Measurements from ENCODE around the gene MARCHF2. TPM values are rescaled to one million over a fixed set of nuclear protein-coding genes. Genes with fewer than 3 reads are reported as not detected.
A peak's percentile ranks its signal among the peaks of the same experiment; 100 is the strongest.

The MARCHF2 gene
- total and polyA plus RNA-seq, 9 of the 15 experiments (the other 6 are each of a cell fraction or from before 2014, with no cell fraction given): 0.39 to 6.4 (median 2.2) TPM

DNA sequence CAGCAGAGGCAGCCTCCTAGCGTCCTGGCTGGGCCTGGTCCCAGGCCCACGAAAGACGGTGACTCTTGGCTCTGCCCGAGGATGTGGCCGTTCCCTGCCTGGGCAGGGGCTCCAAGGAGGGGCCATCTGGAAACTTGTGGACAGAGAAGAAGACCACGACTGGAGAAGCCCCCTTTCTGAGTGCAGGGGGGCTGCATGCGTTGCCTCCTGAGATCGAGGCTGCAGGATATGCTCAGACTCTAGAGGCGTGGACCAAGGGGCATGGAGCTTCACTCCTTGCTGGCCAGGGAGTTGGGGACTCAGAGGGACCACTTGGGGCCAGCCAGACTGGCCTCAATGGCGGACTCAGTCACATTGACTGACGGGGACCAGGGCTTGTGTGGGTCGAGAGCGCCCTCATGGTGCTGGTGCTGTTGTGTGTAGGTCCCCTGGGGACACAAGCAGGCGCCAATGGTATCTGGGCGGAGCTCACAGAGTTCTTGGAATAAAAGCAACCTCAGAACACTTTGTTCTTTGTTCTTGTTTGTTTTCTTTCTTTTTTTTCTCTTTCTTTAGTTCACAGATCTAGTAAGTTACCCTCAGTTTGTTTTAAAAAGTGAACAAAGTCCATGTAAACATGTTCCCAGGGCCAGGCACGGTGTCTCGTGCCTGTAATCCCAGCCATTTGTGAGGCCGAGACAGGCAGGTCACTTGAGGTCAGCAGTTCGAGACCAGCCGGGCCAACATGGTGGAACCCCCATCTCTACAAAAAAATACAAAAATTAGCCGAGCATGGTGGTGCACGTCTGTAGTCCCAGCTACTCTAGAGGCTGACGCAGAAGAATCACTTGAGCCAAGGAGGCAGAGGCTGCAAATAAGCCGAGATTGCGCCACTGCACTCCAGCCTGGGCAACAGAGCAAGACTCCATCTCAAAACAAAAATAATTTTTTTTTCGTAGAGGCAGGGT, 39.0 kb upstream of the MARCHF2 start (continued):
- TF ChIP-seq, protein P1, sequence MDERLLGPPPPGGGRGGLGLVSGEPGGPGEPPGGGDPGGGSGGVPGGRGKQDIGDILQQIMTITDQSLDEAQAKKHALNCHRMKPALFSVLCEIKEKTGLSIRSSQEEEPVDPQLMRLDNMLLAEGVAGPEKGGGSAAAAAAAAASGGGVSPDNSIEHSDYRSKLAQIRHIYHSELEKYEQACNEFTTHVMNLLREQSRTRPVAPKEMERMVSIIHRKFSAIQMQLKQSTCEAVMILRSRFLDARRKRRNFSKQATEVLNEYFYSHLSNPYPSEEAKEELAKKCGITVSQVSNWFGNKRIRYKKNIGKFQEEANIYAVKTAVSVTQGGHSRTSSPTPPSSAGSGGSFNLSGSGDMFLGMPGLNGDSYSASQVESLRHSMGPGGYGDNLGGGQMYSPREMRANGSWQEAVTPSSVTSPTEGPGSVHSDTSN (CRISPR knock-in tag; IDR thresholded peaks at IDR 0.05; ENCODE audit: low read depth): no peak
- TF ChIP-seq, protein P1 (tag; conservative IDR thresholded peaks at IDR 0.05; ENCODE audit: low read depth): no peak
- TF ChIP-seq NFIX (CRISPR knock-in tag; IDR thresholded peaks at IDR 0.05; ENCODE audit: low read depth): no peak
- TF ChIP-seq CEBPG (CRISPR knock-in tag; IDR thresholded peaks at IDR 0.05): no peak
- TF ChIP-seq CEBPG (tag; conservative IDR thresholded peaks at IDR 0.05 in 1 of 2, IDR thresholded peaks at IDR 0.05 in 1 of 2): no peak
- TF ChIP-seq, protein P2, sequence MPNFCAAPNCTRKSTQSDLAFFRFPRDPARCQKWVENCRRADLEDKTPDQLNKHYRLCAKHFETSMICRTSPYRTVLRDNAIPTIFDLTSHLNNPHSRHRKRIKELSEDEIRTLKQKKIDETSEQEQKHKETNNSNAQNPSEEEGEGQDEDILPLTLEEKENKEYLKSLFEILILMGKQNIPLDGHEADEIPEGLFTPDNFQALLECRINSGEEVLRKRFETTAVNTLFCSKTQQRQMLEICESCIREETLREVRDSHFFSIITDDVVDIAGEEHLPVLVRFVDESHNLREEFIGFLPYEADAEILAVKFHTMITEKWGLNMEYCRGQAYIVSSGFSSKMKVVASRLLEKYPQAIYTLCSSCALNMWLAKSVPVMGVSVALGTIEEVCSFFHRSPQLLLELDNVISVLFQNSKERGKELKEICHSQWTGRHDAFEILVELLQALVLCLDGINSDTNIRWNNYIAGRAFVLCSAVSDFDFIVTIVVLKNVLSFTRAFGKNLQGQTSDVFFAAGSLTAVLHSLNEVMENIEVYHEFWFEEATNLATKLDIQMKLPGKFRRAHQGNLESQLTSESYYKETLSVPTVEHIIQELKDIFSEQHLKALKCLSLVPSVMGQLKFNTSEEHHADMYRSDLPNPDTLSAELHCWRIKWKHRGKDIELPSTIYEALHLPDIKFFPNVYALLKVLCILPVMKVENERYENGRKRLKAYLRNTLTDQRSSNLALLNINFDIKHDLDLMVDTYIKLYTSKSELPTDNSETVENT (CRISPR knock-in tag; IDR thresholded peaks at IDR 0.05): no peak
- TF ChIP-seq SOX6 (IDR thresholded peaks at IDR 0.05): peak; percentile 23; the same call in 1 of the 2 replicates
- no peak for TF ChIP-seq RFX1 (IDR thresholded peaks at IDR 0.05)
- no peak for TF ChIP-seq NR3C1 (CRISPR knock-in tag; IDR thresholded peaks at IDR 0.05)
- TF ChIP-seq ESRRA (IDR thresholded peaks at IDR 0.05; ENCODE audit: borderline replicate concordance, low read depth): no peak
- TF ChIP-seq, protein P3, sequence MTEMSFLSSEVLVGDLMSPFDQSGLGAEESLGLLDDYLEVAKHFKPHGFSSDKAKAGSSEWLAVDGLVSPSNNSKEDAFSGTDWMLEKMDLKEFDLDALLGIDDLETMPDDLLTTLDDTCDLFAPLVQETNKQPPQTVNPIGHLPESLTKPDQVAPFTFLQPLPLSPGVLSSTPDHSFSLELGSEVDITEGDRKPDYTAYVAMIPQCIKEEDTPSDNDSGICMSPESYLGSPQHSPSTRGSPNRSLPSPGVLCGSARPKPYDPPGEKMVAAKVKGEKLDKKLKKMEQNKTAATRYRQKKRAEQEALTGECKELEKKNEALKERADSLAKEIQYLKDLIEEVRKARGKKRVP (CRISPR knock-in tag; IDR thresholded peaks at IDR 0.05): no peak
- TF ChIP-seq JUNB (CRISPR knock-in tag; conservative IDR thresholded peaks at IDR 0.05): no peak
- no peak for TF ChIP-seq ZNF586 (CRISPR knock-in tag; conservative IDR thresholded peaks at IDR 0.05)
- TF ChIP-seq TSC22D4 (tag; IDR thresholded peaks at IDR 0.05): no peak
- TF ChIP-seq ZNF121 (CRISPR knock-in tag; conservative IDR thresholded peaks at IDR 0.05): peak; percentile 75
- no peak for TF ChIP-seq CHD4 (IDR thresholded peaks at IDR 0.05; ENCODE audit: insufficient read depth, insufficient replicate concordance, low read depth, low read length, poor library complexity, severe bottlenecking)
- TF ChIP-seq ZZZ3 (IDR thresholded peaks at IDR 0.05): no peak
- no peak for TF ChIP-seq TAF7 (tag; IDR thresholded peaks at IDR 0.05)
- TF ChIP-seq POLR2B (IDR thresholded peaks at IDR 0.05; ENCODE audit: low read depth, partially characterized antibody): no peak
- no peak for TF ChIP-seq ETS2 (tag; IDR thresholded peaks at IDR 0.05; ENCODE audit: borderline replicate concordance, poor library complexity, severe bottlenecking)
- no peak for TF ChIP-seq ZNF212 (CRISPR knock-in tag; IDR thresholded peaks at IDR 0.05)
- TF ChIP-seq PTBP1 (IDR thresholded peaks at IDR 0.05; ENCODE audit: low read depth, low read length): no peak
- no peak for TF ChIP-seq ZNF780A (CRISPR knock-in tag; IDR thresholded peaks at IDR 0.05)
